Measurements from ENCODE around the gene ETNPPL. TPM values are rescaled to one million over a fixed set of nuclear protein-coding genes. Genes with fewer than 3 reads are reported as not detected.

Gene ETNPPL
- total RNA-seq, 1 experiment from 2014 or later, result not detected

- Histone ChIP-seq H3K36me3 (ENCODE audit: low read depth, low read length) (no peaks in the 10 kb centered on the region), H3K4me1 (ENCODE audit: insufficient read depth, low read length) (no peaks in the 10 kb centered on the region), H3K27me3 (ENCODE audit: low read length) (peaks cover 4% of the 10 kb centered on the region; the same call in 1 of the 2 replicates), H3K4me3 (ENCODE audit: low read length) (no peak overlapping the region), H3K27ac (ENCODE audit: low read length) (no peak overlapping the region), H3K4me2 (ENCODE audit: low read length) (no peak overlapping the region), H3K9me3 (ENCODE audit: low read length) (no peaks in the 10 kb centered on the region), H3K9me2 (replicated peaks; ENCODE audit: low read length) (no peaks in the 10 kb centered on the region), H3K79me2 (ENCODE audit: low read length) (no peaks in the 10 kb centered on the region), H4K20me1 (ENCODE audit: low read length) (no peaks in the 10 kb centered on the region), H2AFZ (ENCODE audit: low read length) (no peak overlapping the region), H3K9ac (ENCODE audit: low read length) (no peak overlapping the region), H3F3A (ENCODE audit: low read length, unreplicated experiment) (no peaks in the 10 kb centered on the region)
- no peak for DNase-seq
- no TSS peak for BruUV-seq (replicated peaks)
- ATAC-seq, result no peak
- CTCF ChIA-PET, result no interaction called here
- intact Hi-C loops (cut with micrococcal nuclease), result no loop called here
- POLR2A ChIA-PET (ENCODE audit: unreplicated experiment), result no interaction called here
- no peak for TF ChIP-seq EZH2 (IDR thresholded peaks at IDR 0.05; ENCODE audit: low read length, unreplicated experiment)
- TF ChIP-seq, protein P1, sequence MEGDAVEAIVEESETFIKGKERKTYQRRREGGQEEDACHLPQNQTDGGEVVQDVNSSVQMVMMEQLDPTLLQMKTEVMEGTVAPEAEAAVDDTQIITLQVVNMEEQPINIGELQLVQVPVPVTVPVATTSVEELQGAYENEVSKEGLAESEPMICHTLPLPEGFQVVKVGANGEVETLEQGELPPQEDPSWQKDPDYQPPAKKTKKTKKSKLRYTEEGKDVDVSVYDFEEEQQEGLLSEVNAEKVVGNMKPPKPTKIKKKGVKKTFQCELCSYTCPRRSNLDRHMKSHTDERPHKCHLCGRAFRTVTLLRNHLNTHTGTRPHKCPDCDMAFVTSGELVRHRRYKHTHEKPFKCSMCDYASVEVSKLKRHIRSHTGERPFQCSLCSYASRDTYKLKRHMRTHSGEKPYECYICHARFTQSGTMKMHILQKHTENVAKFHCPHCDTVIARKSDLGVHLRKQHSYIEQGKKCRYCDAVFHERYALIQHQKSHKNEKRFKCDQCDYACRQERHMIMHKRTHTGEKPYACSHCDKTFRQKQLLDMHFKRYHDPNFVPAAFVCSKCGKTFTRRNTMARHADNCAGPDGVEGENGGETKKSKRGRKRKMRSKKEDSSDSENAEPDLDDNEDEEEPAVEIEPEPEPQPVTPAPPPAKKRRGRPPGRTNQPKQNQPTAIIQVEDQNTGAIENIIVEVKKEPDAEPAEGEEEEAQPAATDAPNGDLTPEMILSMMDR (conservative IDR thresholded peaks at IDR 0.05; ENCODE audit: low read depth, low read length), result no peak
- TF ChIP-seq EZH2phosphoT487 (IDR thresholded peaks at IDR 0.05; ENCODE audit: borderline replicate concordance, low read length), result no peak
Observed at GRCh38 chr4:108804648-108805273, 41.9 kb upstream of the ETNPPL start.

DNA sequence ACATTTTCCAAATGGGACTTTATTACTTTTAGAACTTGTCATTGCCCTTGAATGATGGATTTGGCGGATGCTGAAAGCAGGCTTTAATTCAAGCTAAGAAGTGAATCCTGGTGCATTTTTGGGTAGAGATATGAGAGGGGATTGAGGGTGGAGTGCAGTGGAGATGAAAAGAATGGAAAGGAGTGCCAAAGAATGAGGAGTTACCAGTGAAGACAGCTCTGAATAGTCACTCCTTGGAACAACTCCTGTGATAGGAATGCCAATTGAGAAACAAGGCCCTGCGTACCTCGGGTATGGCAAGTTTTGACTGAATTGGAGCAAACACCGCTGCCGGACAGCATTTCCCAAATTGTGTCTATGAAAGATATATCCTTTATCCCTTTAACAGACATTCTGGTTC lies 36.5 kb upstream of the ETNPPL start:
- H3K9ac ChIP-seq (ENCODE audit: low read length), result no peak overlapping the region
- H3K9me3 ChIP-seq (ENCODE audit: low read length), result no peaks in the 10 kb centered on the region
- peaks cover 4% of the 10 kb centered on the region; the same call in 1 of the 2 replicates for H3K27me3 ChIP-seq (ENCODE audit: low read length)
- ChIA-PET POLR2A (ENCODE audit: unreplicated experiment) (no interaction called here), CTCF (no interaction called here)
- no peaks in the 10 kb centered on the region for H3K79me2 ChIP-seq (ENCODE audit: low read length)
- no peaks in the 10 kb centered on the region for H4K20me1 ChIP-seq (ENCODE audit: low read length)
- BruUV-seq (replicated peaks), result no TSS peak
- DNase-seq, result no peak
- no peak for ATAC-seq
- no peaks in the 10 kb centered on the region for H3K36me3 ChIP-seq (ENCODE audit: low read depth, low read length)
- H3K4me2 ChIP-seq (ENCODE audit: low read length), result no peak overlapping the region
- H3K4me1 ChIP-seq (ENCODE audit: insufficient read depth, low read length), result no peaks in the 10 kb centered on the region
- no peak overlapping the region for H3K4me3 ChIP-seq (ENCODE audit: low read length)
- no peaks in the 10 kb centered on the region for H3F3A ChIP-seq (ENCODE audit: low read length, unreplicated experiment)
- TF ChIP-seq EZH2phosphoT487 (IDR thresholded peaks at IDR 0.05; ENCODE audit: borderline replicate concordance, low read length) (no peak), EZH2 (IDR thresholded peaks at IDR 0.05; ENCODE audit: low read length, unreplicated experiment) (no peak)
- TF ChIP-seq, protein P1 (conservative IDR thresholded peaks at IDR 0.05; ENCODE audit: low read depth, low read length), result no peak
- intact Hi-C loops (cut with micrococcal nuclease), result no loop called here
- no peak overlapping the region for H2AFZ ChIP-seq (ENCODE audit: low read length)
- no peaks in the 10 kb centered on the region for H3K9me2 ChIP-seq (replicated peaks; ENCODE audit: low read length)
- H3K27ac ChIP-seq (ENCODE audit: low read length), result no peak overlapping the region

DNA sequence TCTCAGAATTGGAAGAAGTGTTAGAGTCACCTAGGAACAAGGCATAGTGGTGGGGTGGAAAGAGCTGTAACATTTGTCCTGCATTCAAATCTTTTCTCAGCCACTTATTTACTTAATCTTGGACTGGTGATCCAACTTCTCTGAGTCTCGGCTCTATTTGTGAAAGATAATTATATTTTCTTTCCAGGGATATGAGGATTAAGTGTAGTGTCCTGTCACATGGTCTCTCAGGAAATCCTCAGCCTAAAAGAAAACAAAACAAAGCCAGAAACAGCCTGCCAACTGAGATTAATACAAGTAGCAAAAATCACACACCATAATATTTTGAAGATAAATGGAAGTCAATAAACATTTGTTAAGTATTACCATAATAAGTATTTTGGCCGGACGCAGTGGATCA lies 33.3 kb upstream of the ETNPPL start:
- Histone ChIP-seq H3K9ac (ENCODE audit: low read length) (no peak overlapping the region), H4K20me1 (ENCODE audit: low read length) (no peaks in the 10 kb centered on the region), H3K79me2 (ENCODE audit: low read length) (no peaks in the 10 kb centered on the region), H3F3A (ENCODE audit: low read length, unreplicated experiment) (no peaks in the 10 kb centered on the region), H3K36me3 (ENCODE audit: low read depth, low read length) (no peaks in the 10 kb centered on the region), H3K9me3 (ENCODE audit: low read length) (no peaks in the 10 kb centered on the region), H3K4me1 (ENCODE audit: insufficient read depth, low read length) (no peaks in the 10 kb centered on the region), H3K4me2 (ENCODE audit: low read length) (no peak overlapping the region), H3K27ac (ENCODE audit: low read length) (no peak overlapping the region), H3K9me2 (replicated peaks; ENCODE audit: low read length) (no peaks in the 10 kb centered on the region), H3K27me3 (ENCODE audit: low read length) (no peaks in the 10 kb centered on the region), H2AFZ (ENCODE audit: low read length) (no peak overlapping the region), H3K4me3 (ENCODE audit: low read length) (no peak overlapping the region)
- no peak for TF ChIP-seq EZH2 (IDR thresholded peaks at IDR 0.05; ENCODE audit: low read length, unreplicated experiment)
- TF ChIP-seq, protein P1 (conservative IDR thresholded peaks at IDR 0.05; ENCODE audit: low read depth, low read length), result no peak
- TF ChIP-seq EZH2phosphoT487 (IDR thresholded peaks at IDR 0.05; ENCODE audit: borderline replicate concordance, low read length), result no peak
- intact Hi-C loops (cut with micrococcal nuclease), result no loop called here
- ChIA-PET CTCF (no interaction called here), POLR2A (ENCODE audit: unreplicated experiment) (no interaction called here)
- no TSS peak for BruUV-seq (replicated peaks)
- ATAC-seq, result no peak
- no peak for DNase-seq
